HL-60 (cell line): ENCODE data around the gene FAM204A.

Experiments
- DNase-seq, 2 experiments: peaks; one replicate each; pipeline ENCODE4 v3.0.0-alpha.2; 2010 to 2020; ENCODE audit warnings: low read depth in 1 of 2, low spot score in 1 of 2
- H3K27ac ChIP-seq: fragments of 250-450 bp; sonication (Bioruptor Pico); replicated peaks from 2 replicates; pipeline ENCODE4 v1.5.1; 2020; ENCODE audit warnings: mild to moderate bottlenecking, moderate library complexity
- H3K27me3 ChIP-seq: fragments of 250-450 bp; sonication (Bioruptor Pico); 2 replicates; pipeline ENCODE4 v1.5.1; 2021; ENCODE audit warnings: mild to moderate bottlenecking, moderate library complexity; ENCODE audit not compliant: insufficient read depth, poor library complexity, severe bottlenecking
- H3K4me3 ChIP-seq: replicated peaks from 2 replicates; pipeline ENCODE4 v1.5.1; 2011; ENCODE audit warnings: mild to moderate bottlenecking, control low read depth, low read length; ENCODE audit not compliant: insufficient read depth
- CTCF ChIP-seq: IDR thresholded peaks from one replicate; pipeline ENCODE4 v1.5.1; 2011; ENCODE audit warnings: low read length, control low read depth, inconsistent platforms; ENCODE audit not compliant: insufficient read depth
- GABPA ChIP-seq: IDR thresholded peaks from 2 replicates; pipeline ENCODE4 v1.6.1; 2012; ENCODE audit warnings: low read depth
- POLR2AphosphoS5 ChIP-seq: IDR thresholded peaks from 2 replicates; pipeline ENCODE4 v1.6.1; 2012; ENCODE audit warnings: low read depth
- REST ChIP-seq: IDR thresholded peaks from 2 replicates; pipeline ENCODE4 v1.6.1; 2012; ENCODE audit warnings: low read depth; ENCODE audit not compliant: insufficient replicate concordance
- SPI1 ChIP-seq: IDR thresholded peaks from 2 replicates; pipeline ENCODE4 v1.6.1; 2012; ENCODE audit warnings: low read depth, mild to moderate bottlenecking, borderline replicate concordance

The FAM204A gene

GRCh38 chr10:118373786-118374185, 31.7 kb upstream of the FAM204A start:
- TF ChIP-seq GABPA (no peak), REST (no peak), CTCF (no peak), SPI1 (no peak), POLR2AphosphoS5 (no peak)
- no peak overlapping the region for H3K4me3 ChIP-seq
- no peak for DNase-seq
- H3K27ac ChIP-seq: no peak overlapping the region
- H3K27me3 ChIP-seq: peaks cover 3% of the 10 kb centered on the region

GRCh38 chr10:118370499-118370898, 28.4 kb upstream of the FAM204A start:
- Histone ChIP-seq H3K27ac (no peak overlapping the region), H3K27me3 (peaks cover 2% of the 10 kb centered on the region), H3K4me3 (no peak overlapping the region)
- TF ChIP-seq SPI1: no peak
- no peak for TF ChIP-seq POLR2AphosphoS5
- DNase-seq: no peak

- H3K4me3 ChIP-seq: no peak overlapping the region
- H3K27me3 ChIP-seq: peaks cover 2% of the 10 kb centered on the region
- no peak for DNase-seq
- TF ChIP-seq REST (no peak), GABPA (no peak)
- no peak overlapping the region for H3K27ac ChIP-seq
Measured at GRCh38 chr10:118369641-118370205, 27.6 kb upstream of the FAM204A start.

- TF ChIP-seq GABPA: no peak
- TF ChIP-seq REST: no peak
- TF ChIP-seq POLR2AphosphoS5: no peak
- TF ChIP-seq SPI1: no peak
Measured at GRCh38 chr10:118365702-118366101, 23.6 kb upstream of the FAM204A start.

GRCh38 chr10:118362103-118362502, 20.0 kb upstream of the FAM204A start:
- no peak overlapping the region for H3K4me3 ChIP-seq
- TF ChIP-seq REST (no peak), CTCF (no peak), GABPA (no peak)
- no peak overlapping the region for H3K27ac ChIP-seq
- DNase-seq: no peak
- H3K27me3 ChIP-seq: no peaks in the 10 kb centered on the region

More at GRCh38 chr10:118365702-118366101, 23.6 kb upstream of the FAM204A start:
- Histone ChIP-seq H3K27ac (no peak overlapping the region), H3K27me3 (no peaks in the 10 kb centered on the region), H3K4me3 (no peak overlapping the region)
- DNase-seq: no peak
